Tibial nerve (tissue), 4 donors: ENCODE data around the gene GPATCH2.

ENCODE experiments used
- EP300 ChIP-seq, 2 donors: sonication (generic); formaldehyde crosslinking; IDR thresholded peaks; one replicate each; pipeline ENCODE4 v1.6.1; 2017; ENCODE audit warnings: antibody characterized with exemption in 2 of 2, mild to moderate bottlenecking in 1 of 2
- POLR2A ChIP-seq, 2 donors: fragments of 450-650 bp; IDR thresholded peaks; one replicate each; pipeline ENCODE4 v1.6.1; 2017; ENCODE audit warnings: antibody characterized with exemption in 2 of 2, mild to moderate bottlenecking in 2 of 2, moderate library complexity in 2 of 2
- TF ChIP-seq, protein P1 (sequence below), 5 experiments: fragments of 200-600 bp in 3 of 5; fragments of 450-650 bp in 2 of 5; sonication (generic) in 3 of 5; IDR thresholded peaks; one replicate each; pipeline ENCODE4 v1.5.1; 2016 to 2019; ENCODE audit warnings: antibody characterized with exemption in 5 of 5, mild to moderate bottlenecking in 3 of 5, moderate library complexity in 2 of 5

DNA sequence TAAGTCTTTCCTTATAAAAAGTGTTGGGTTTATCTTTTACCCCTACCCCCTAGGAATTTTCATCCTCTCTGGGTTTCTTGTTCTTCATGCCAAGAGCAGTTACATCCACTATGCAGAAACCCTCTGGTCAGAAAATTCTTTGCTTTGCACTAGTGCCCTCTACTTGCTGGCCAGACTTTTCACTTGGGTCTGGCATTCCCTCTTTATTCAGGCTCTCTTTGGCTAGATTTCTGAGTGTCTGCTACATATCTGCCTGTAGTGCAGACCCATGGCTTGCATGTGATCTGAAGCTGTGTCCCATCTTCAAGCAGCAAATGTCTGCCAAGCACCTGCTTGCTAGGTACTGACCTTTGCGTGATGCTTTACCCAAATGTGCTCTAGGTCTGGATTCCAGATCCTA is 237.0 kb downstream of the GPATCH2 start:
- TF ChIP-seq, protein P1, sequence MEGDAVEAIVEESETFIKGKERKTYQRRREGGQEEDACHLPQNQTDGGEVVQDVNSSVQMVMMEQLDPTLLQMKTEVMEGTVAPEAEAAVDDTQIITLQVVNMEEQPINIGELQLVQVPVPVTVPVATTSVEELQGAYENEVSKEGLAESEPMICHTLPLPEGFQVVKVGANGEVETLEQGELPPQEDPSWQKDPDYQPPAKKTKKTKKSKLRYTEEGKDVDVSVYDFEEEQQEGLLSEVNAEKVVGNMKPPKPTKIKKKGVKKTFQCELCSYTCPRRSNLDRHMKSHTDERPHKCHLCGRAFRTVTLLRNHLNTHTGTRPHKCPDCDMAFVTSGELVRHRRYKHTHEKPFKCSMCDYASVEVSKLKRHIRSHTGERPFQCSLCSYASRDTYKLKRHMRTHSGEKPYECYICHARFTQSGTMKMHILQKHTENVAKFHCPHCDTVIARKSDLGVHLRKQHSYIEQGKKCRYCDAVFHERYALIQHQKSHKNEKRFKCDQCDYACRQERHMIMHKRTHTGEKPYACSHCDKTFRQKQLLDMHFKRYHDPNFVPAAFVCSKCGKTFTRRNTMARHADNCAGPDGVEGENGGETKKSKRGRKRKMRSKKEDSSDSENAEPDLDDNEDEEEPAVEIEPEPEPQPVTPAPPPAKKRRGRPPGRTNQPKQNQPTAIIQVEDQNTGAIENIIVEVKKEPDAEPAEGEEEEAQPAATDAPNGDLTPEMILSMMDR (IDR thresholded peaks at IDR 0.05): peak in 1 of 5 experiments; percentile 12
- TF ChIP-seq EP300 (IDR thresholded peaks at IDR 0.05): no peak
- no peak for TF ChIP-seq POLR2A (IDR thresholded peaks at IDR 0.05)
